NCI-H2227 treated with DMSO at 0.1 percent for 48 hours (cell line): ENCODE results near the gene CMIP.

ENCODE experiments used
- DNase-seq: peaks from one replicate; lab custom pipeline; 2025; lab: John Stamatoyannopoulos, UW

The CMIP gene

GRCh38 chr16:81748476-81749198 is 304.0 kb downstream of the CMIP start:
- no peak for DNase-seq

DNA sequence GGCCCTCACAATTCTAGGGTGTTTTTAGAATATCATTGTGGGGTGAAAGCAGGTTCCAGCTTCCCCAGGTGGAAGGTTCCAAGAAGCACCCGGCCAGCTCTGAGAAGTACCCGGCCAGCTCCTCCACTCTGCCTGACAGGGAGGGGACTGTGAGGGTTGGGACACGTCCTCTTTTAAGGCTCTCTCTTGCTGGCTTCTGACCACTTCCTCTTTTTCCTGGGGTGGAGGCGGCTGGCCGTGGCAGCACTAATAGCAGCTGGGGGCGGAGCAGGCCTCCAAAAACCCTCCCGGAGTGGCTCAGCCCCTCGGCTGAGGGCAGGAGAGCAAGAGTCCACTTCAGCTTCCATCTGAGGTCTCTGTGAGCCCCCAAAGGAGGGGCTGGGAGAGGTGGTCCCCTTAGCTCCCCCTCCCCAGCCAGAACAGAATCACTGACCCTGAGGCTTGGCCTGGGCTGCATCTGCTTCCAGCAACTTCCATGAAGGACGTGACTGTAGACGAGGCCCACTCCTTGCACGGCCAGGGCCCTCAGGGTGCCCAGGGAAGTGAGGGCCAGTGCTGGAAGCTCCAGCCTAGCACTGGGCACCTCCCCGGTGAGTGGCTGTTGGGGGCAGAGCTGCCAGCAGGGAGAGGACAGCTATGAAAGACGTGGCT is 307.7 kb downstream of the CMIP start:
- no peak for DNase-seq

DNA sequence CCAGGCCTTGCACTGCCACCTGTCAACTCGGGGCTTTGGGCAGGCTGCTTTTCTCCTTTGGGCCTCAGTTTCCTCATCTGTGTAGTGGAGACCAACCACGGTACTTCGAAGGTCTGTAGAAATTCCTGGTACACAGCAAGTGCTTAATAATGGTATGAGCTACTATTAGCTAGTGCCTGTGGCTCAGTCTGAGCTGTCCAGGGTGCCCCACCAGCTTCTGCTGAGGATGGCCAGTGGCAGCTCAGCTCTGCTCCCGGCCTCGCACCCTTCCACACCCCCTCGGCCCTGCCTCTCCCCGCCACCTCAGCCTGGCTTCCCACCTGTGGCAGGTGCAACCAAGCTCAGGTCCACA is 308.2 kb downstream of the CMIP start:
- no peak for DNase-seq

GRCh38 chr16:81754858-81755257 is 310.2 kb downstream of the CMIP start:
- DNase-seq = no peak

- DNase-seq = no peak
These were observed 311.5 kb downstream of the CMIP start for GRCh38 chr16:81755915-81756614.

GRCh38 chr16:81756615-81757356 is 312.2 kb downstream of the CMIP start:
- DNase-seq = no peak

- DNase-seq = no peak
These were observed 313.8 kb downstream of the CMIP start for GRCh38 chr16:81758376-81758775.
